Retinal pigment epithelial cell (primary cell): ENCODE data around the gene SMAD6.

Experiments
- DNase-seq: peaks from one replicate; pipeline ENCODE4 v3.0.0-alpha.2; 2010; ENCODE audit warnings: low read depth
- H3K4me3 ChIP-seq: 2 replicates; pipeline ENCODE4 v1.5.1; 2011; ENCODE audit warnings: mild to moderate bottlenecking, low read length, control low read depth, moderate library complexity
- CTCF ChIP-seq: conservative IDR thresholded peaks from 2 replicates; pipeline ENCODE4 v1.5.1; 2011; ENCODE audit warnings: low read depth, low read length, control low read depth, inconsistent platforms

The SMAD6 gene

GRCh38 chr15:66797921-66798320, 95.9 kb downstream of the SMAD6 start:
- no peak overlapping the region for H3K4me3 ChIP-seq
- no peak for TF ChIP-seq CTCF
- DNase-seq: no peak

GRCh38 chr15:66798426-66799061, 96.5 kb downstream of the SMAD6 start:
- DNase-seq: peak; percentile 56
- no peak overlapping the region for H3K4me3 ChIP-seq
- no peak for TF ChIP-seq CTCF

GRCh38 chr15:66799242-66799641, 97.2 kb downstream of the SMAD6 start:
- no peak for DNase-seq
- H3K4me3 ChIP-seq: no peak overlapping the region
- TF ChIP-seq CTCF: no peak

- TF ChIP-seq CTCF: no peak
- H3K4me3 ChIP-seq: no peak overlapping the region
- DNase-seq: no peak
Observed at GRCh38 chr15:66800584-66801235, 98.7 kb downstream of the SMAD6 start.

- no peak for DNase-seq
- no peak for TF ChIP-seq CTCF
Observed at GRCh38 chr15:66801266-66801665, 99.2 kb downstream of the SMAD6 start.

GRCh38 chr15:66802025-66803001, 100.3 kb downstream of the SMAD6 start:
- DNase-seq: peak; percentile 70
- no peak for TF ChIP-seq CTCF
- H3K4me3 ChIP-seq: no peak overlapping the region

More at GRCh38 chr15:66801266-66801665, 99.2 kb downstream of the SMAD6 start:
- H3K4me3 ChIP-seq: no peak overlapping the region
